Fibroblast of lung (primary cell): ENCODE results near the gene SLC6A9. TPM values are rescaled to one million over a fixed set of nuclear protein-coding genes. Genes with fewer than 3 reads are reported as not detected.

Experiments
- DNase-seq, 2 donors: peaks; one replicate each; pipeline versions ENCODE4 v3.0.0 to v3.0.0-alpha.2; 2010; ENCODE audit warnings: low read depth in 2 of 2
- H2AFZ ChIP-seq: 2 replicates; pipeline ENCODE4 v1.5.1; 2012; ENCODE audit warnings: low read length, control low read depth, inconsistent platforms
- H3K27ac ChIP-seq: 2 replicates; pipeline ENCODE4 v1.5.1; 2011; ENCODE audit warnings: low read length, control low read depth; ENCODE audit not compliant: insufficient read depth
- H3K27me3 ChIP-seq: 2 replicates; pipeline ENCODE4 v1.5.1; 2011; ENCODE audit warnings: mild to moderate bottlenecking, low read length; ENCODE audit not compliant: control insufficient read depth, insufficient read depth
- H3K36me3 ChIP-seq: 2 replicates; pipeline ENCODE4 v1.5.1; 2011; ENCODE audit warnings: low read length; ENCODE audit not compliant: control insufficient read depth, insufficient read depth
- H3K4me1 ChIP-seq: 2 replicates; pipeline ENCODE4 v1.5.1; 2011; ENCODE audit warnings: low read length; ENCODE audit not compliant: control insufficient read depth, insufficient read depth; ENCODE audit errors: extremely low read depth
- H3K4me2 ChIP-seq: 2 replicates; pipeline ENCODE4 v1.5.1; 2011; ENCODE audit warnings: low read length, control low read depth; ENCODE audit not compliant: insufficient read depth; ENCODE audit errors: extremely low read depth
- H3K4me3 ChIP-seq, 4 experiments: fragments of 200-600 bp in 1 of 4; sonication (generic) in 1 of 4; replicated peaks in 1 of 4; 2 replicates each; pipeline ENCODE4 v1.5.1; 2011 to 2016; ENCODE audit warnings: low read length in 4 of 4, low read depth in 3 of 4, mild to moderate bottlenecking in 3 of 4, control low read depth in 2 of 4, inconsistent platforms in 1 of 4, mixed read lengths in 1 of 4; ENCODE audit not compliant: insufficient read depth in 1 of 4; ENCODE audit errors: control extremely low read depth in 1 of 4
- H3K79me2 ChIP-seq: 2 replicates; pipeline ENCODE4 v1.5.1; 2012; ENCODE audit warnings: mild to moderate bottlenecking, low read length, inconsistent platforms; ENCODE audit not compliant: control insufficient read depth, insufficient read depth
- H3K9ac ChIP-seq: 2 replicates; pipeline ENCODE4 v1.5.1; 2011; ENCODE audit warnings: mild to moderate bottlenecking, low read length, control low read depth; ENCODE audit not compliant: insufficient read depth
- H3K9me3 ChIP-seq: 2 replicates; pipeline ENCODE4 v1.5.1; 2012; ENCODE audit warnings: low read depth, low read length; ENCODE audit not compliant: control insufficient read depth, insufficient read depth
- H4K20me1 ChIP-seq: 2 replicates; pipeline ENCODE4 v1.5.1; 2011; ENCODE audit warnings: low read length; ENCODE audit not compliant: control insufficient read depth, insufficient read depth; ENCODE audit errors: extremely low read depth
- EZH2 ChIP-seq: IDR thresholded peaks from 2 replicates; pipeline ENCODE4 v1.5.1; 2012; ENCODE audit warnings: low read length, control low read depth, mild to moderate bottlenecking; ENCODE audit errors: missing control alignments
- polyA plus RNA-seq, 2 donors: library from polyadenylated mRNA; depleted of rRNA in 1 of 2; stranded (reverse) in 1 of 2; unstranded in 1 of 2; fragments of >200 nt; gene quantifications; 2 replicates each; pipeline ENCODE4 v1.2.1, GENCODE V29; 2011 to 2012; ENCODE audit warnings: missing spikeins in 1 of 2
- total RNA-seq: library from RNA; depleted of rRNA; stranded (reverse); fragments of >200 nt; gene quantifications from 2 replicates; pipeline ENCODE4 v1.2.1, GENCODE V29; 2014
- TF ChIP-seq, protein P1 (sequence below), 2 donors: IDR thresholded peaks in 1 of 2; conservative IDR thresholded peaks in 1 of 2; 1 replicate in 1 of 2; 2 replicates in 1 of 2; pipeline ENCODE4 v1.5.1; 2011 to 2012; ENCODE audit warnings: low read length in 2 of 2, control low read depth in 1 of 2, inconsistent platforms in 1 of 2, low read depth in 1 of 2, mild to moderate bottlenecking in 1 of 2

Gene SLC6A9
- total and polyA plus RNA-seq, 2 donors (not counting 1 experiment from before 2014, with no cell fraction given), result 3.4 to 19.5 TPM

DNA sequence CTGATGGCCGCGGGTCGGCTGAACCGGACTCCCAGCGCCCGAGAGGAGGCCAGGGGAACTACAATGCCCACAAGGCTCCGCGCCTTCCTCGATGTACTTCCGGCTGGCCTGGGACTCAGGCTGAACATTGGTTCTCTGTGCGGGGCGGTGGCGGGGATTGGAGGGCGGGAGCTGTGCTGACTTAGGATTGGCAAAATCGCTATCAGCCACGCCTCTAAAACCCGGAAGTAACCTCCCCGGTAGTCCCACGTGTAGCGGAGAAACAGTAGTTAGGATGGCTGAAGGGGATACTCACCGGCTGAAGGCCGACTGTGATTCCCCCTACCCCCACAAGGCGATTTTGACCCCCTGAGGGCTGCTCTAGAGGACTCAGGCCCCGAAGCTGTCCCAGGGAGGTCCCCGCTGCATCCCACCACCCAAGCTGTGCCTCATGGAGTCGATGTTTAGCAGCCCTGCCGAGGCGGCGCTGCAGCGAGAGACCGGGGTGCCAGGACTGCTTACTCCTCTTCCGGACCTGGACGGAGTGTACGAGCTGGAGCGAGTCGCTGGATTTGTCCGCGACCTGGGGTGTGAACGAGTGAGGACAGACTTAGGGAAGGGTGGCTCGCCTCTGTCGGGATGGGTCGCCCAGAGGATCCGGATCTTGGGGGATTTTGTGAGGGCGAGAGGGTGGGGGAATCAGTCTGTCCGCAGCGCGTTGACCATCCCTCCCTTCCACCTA lies 61.4 kb downstream of the SLC6A9 start, which contains the start of gene DPH2:
Gene DPH2, plus strand, starts transcription at position 265 of the 721 bp plus-strand sequence. Its CDS starts 166 bp downstream, at position 431.
- H3K79me2 ChIP-seq, result peaks cover 5% of the 10 kb centered on the region
- peak within 1 kb of the TSS; percentile 60 for H3K4me2 ChIP-seq
- H3K36me3 ChIP-seq, result peaks cover 6% of the 10 kb centered on the region
- peaks cover 6% of the 10 kb centered on the region for H3K4me1 ChIP-seq
- peak within 1 kb of the TSS; percentile 77 to 97 (median 92) for H3K4me3 ChIP-seq
- H3K27ac ChIP-seq, result peak within 1 kb of the TSS; percentile 46
- peak within 1 kb of the TSS; percentile 87 for H2AFZ ChIP-seq
- H3K9ac ChIP-seq, result peak within 1 kb of the TSS; percentile 60
- no peaks in the 10 kb centered on the region for H3K9me3 ChIP-seq
- no peak for TF ChIP-seq EZH2
- TF ChIP-seq, protein P1, sequence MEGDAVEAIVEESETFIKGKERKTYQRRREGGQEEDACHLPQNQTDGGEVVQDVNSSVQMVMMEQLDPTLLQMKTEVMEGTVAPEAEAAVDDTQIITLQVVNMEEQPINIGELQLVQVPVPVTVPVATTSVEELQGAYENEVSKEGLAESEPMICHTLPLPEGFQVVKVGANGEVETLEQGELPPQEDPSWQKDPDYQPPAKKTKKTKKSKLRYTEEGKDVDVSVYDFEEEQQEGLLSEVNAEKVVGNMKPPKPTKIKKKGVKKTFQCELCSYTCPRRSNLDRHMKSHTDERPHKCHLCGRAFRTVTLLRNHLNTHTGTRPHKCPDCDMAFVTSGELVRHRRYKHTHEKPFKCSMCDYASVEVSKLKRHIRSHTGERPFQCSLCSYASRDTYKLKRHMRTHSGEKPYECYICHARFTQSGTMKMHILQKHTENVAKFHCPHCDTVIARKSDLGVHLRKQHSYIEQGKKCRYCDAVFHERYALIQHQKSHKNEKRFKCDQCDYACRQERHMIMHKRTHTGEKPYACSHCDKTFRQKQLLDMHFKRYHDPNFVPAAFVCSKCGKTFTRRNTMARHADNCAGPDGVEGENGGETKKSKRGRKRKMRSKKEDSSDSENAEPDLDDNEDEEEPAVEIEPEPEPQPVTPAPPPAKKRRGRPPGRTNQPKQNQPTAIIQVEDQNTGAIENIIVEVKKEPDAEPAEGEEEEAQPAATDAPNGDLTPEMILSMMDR (conservative IDR thresholded peaks at IDR 0.05 in 1 of 2, IDR thresholded peaks at IDR 0.05 in 1 of 2; ENCODE audit: low read depth in 1 of 2, low read length in 2 of 2), result peak in 1 of 2 donors; percentile 6
- peak; percentile 97 for DNase-seq
- no peaks in the 10 kb centered on the region for H4K20me1 ChIP-seq
- H3K27me3 ChIP-seq, result no peaks in the 10 kb centered on the region

DNA sequence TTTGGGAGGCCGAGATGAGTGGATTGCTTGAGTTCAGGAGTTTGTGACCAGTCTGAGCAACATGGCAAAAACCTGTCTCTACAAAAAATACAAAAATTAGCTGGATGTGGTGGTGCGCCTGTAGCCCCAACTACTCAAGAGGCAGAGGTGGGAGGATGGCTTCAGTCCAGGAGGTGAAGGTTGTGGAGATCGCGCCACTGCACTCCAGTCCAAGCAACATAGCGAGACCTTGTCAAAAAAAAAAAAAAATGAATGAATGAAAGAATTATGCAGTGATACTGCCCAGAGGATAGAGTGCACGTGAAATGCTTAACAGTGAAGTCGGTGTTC lies 61.9 kb downstream of the SLC6A9 start:
- H3K4me2 ChIP-seq, result peak overlapping the region; percentile 60
- H3K79me2 ChIP-seq, result peaks cover 4% of the 10 kb centered on the region
- no peaks in the 10 kb centered on the region for H3K27me3 ChIP-seq
- no peak overlapping the region for H2AFZ ChIP-seq
- peaks cover 6% of the 10 kb centered on the region for H3K36me3 ChIP-seq
- TF ChIP-seq EZH2, result no peak
- TF ChIP-seq, protein P1 (conservative IDR thresholded peaks at IDR 0.05 in 1 of 2, IDR thresholded peaks at IDR 0.05 in 1 of 2; ENCODE audit: low read depth in 1 of 2, low read length in 2 of 2), result no peak
- DNase-seq, result no peak
- H3K27ac ChIP-seq, result no peak overlapping the region
- no peaks in the 10 kb centered on the region for H3K9me3 ChIP-seq
- H4K20me1 ChIP-seq, result no peaks in the 10 kb centered on the region
- H3K4me1 ChIP-seq, result peaks cover 6% of the 10 kb centered on the region
- peak overlapping the region in 2 of 4 experiments; percentile 22 to 28 for H3K4me3 ChIP-seq
- no peak overlapping the region for H3K9ac ChIP-seq

DNA sequence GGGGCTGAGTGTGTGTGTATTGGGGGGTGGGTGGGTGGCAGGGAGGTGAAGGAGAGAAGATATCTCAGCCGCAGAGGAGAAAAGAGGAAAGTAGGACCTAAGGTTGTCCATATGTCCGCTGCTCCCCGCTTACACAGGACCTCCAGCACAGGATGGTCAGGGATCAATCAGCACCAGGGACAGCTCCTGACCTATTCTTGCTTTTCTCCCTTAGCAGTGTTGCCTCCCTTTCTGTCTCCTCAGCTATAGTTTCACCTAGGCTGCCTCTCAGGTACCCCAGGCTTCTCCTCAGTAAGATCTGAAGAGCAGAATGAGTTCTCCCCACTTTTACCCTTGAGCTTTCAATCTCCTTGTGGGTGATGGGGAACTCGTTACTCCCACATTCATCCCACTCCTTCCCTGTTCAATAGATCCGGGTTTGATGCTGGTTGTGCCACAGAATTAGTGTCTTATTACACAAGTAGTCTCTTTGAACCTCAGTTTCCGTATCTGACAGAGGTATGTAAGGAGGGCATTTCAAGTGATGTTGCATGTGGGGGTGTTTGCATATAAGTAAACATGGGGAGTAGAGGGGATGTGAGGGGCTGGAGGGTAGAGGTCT lies 62.8 kb downstream of the SLC6A9 start:
- no peak overlapping the region for H3K9ac ChIP-seq
- TF ChIP-seq, protein P1 (conservative IDR thresholded peaks at IDR 0.05 in 1 of 2, IDR thresholded peaks at IDR 0.05 in 1 of 2; ENCODE audit: low read depth in 1 of 2, low read length in 2 of 2), result no peak
- no peak for TF ChIP-seq EZH2
- H3K27ac ChIP-seq, result no peak overlapping the region
- H3K4me2 ChIP-seq, result no peak overlapping the region
- H3K4me3 ChIP-seq, result no peak overlapping the region
- no peaks in the 10 kb centered on the region for H3K27me3 ChIP-seq
- no peak overlapping the region for H2AFZ ChIP-seq
- no peak for DNase-seq
- H3K79me2 ChIP-seq, result peaks cover 4% of the 10 kb centered on the region
- H3K9me3 ChIP-seq, result no peaks in the 10 kb centered on the region
- peaks cover 6% of the 10 kb centered on the region for H3K36me3 ChIP-seq
- H3K4me1 ChIP-seq, result peaks cover 6% of the 10 kb centered on the region
- H4K20me1 ChIP-seq, result no peaks in the 10 kb centered on the region
